Neural cell (in vitro differentiated cells): ENCODE data around the gene OR51D1. TPM values are rescaled to one million over a fixed set of nuclear protein-coding genes. Genes with fewer than 3 reads are reported as not detected.

Experiments used
- H2AFZ ChIP-seq: fragments of 200-600, 300-800 bp; sonication (generic), shearing (Covaris generic); 2 replicates; pipeline ENCODE4 v1.6.0; 2014; ENCODE audit warnings: low read depth, mild to moderate bottlenecking, antibody characterized with exemption, low read length, moderate library complexity
- H3F3A ChIP-seq: fragments of 200-600 bp; shearing (Covaris generic); 2 replicates; pipeline ENCODE4 v1.6.1; 2016; ENCODE audit warnings: mild to moderate bottlenecking, moderate library complexity, mixed read lengths, antibody characterized with exemption, low read length; ENCODE audit not compliant: insufficient read depth, poor library complexity, severe bottlenecking
- H3K27ac ChIP-seq: fragments of 200-600, 300-800 bp; sonication (generic), shearing (Covaris generic); 2 replicates; pipeline ENCODE4 v1.5.1; 2014; ENCODE audit warnings: mild to moderate bottlenecking, low read length, moderate library complexity
- H3K27me3 ChIP-seq: fragments of 300-800, 200-600 bp; sonication (generic), shearing (Covaris generic); 2 replicates; pipeline ENCODE4 v1.6.0; 2014; ENCODE audit warnings: mild to moderate bottlenecking, low read depth, low read length, moderate library complexity; ENCODE audit not compliant: insufficient read depth
- H3K36me3 ChIP-seq: fragments of 300-800, 200-600 bp; sonication (generic), shearing (Covaris generic); 2 replicates; pipeline ENCODE4 v1.5.1; 2014; ENCODE audit warnings: mild to moderate bottlenecking, antibody characterized with exemption, low read length, moderate library complexity; ENCODE audit not compliant: insufficient read depth
- H3K4me2 ChIP-seq: fragments of 300-800, 200-600 bp; sonication (generic), shearing (Covaris generic); 2 replicates; pipeline ENCODE4 v1.6.0; 2014; ENCODE audit warnings: mild to moderate bottlenecking, low read length
- H3K4me3 ChIP-seq: fragments of 300-800, 200-600 bp; sonication (generic), shearing (Covaris generic); 2 replicates; pipeline ENCODE4 v1.5.1; 2014; ENCODE audit warnings: mild to moderate bottlenecking, low read length, moderate library complexity
- H3K79me2 ChIP-seq: fragments of 200-600 bp; shearing (Covaris generic); replicated peaks from 2 replicates; pipeline ENCODE4 v1.6.0; 2014; ENCODE audit warnings: mild to moderate bottlenecking, low read length, moderate library complexity; ENCODE audit not compliant: insufficient read depth
- H3K9ac ChIP-seq: fragments of 300-800, 200-600 bp; sonication (generic), shearing (Covaris generic); 2 replicates; pipeline ENCODE4 v1.6.1; 2016; ENCODE audit warnings: mild to moderate bottlenecking, low read length, mixed read lengths
- H3K9me2 ChIP-seq: fragments of 200-600 bp; shearing (Covaris generic); 2 replicates; pipeline ENCODE4 v1.6.1; 2016; ENCODE audit warnings: mild to moderate bottlenecking, low read length, mixed read lengths; ENCODE audit not compliant: insufficient read depth
- H3K9me3 ChIP-seq: fragments of 200-600, 300-800 bp; sonication (generic), shearing (Covaris generic); 2 replicates; pipeline ENCODE4 v1.6.1; 2016; ENCODE audit warnings: mild to moderate bottlenecking, mixed run types, low read length, moderate library complexity, mixed read lengths
- H4K20me1 ChIP-seq: fragments of 200-600 bp; shearing (Covaris generic); 2 replicates; pipeline ENCODE4 v1.6.1; 2016; ENCODE audit warnings: mild to moderate bottlenecking, mixed run types; ENCODE audit not compliant: insufficient read depth
- CTCF ChIP-seq: fragments of 450-650 bp; IDR thresholded peaks from 2 replicates; pipeline ENCODE4 v1.5.1; 2014; ENCODE audit warnings: antibody characterized with exemption, mild to moderate bottlenecking, moderate library complexity; ENCODE audit not compliant: poor library complexity, severe bottlenecking
- EP300 ChIP-seq: fragments of 450-650 bp; conservative IDR thresholded peaks from 2 replicates; pipeline ENCODE4 v1.6.1; 2014; ENCODE audit warnings: antibody characterized with exemption, mild to moderate bottlenecking, moderate library complexity; ENCODE audit not compliant: poor library complexity, severe bottlenecking
- EZH2 ChIP-seq: fragments of 200-600, 300-800 bp; shearing (Covaris generic), sonication (generic); IDR thresholded peaks from 2 replicates; pipeline ENCODE4 v1.6.1; 2014; ENCODE audit warnings: antibody characterized with exemption, low read length, borderline replicate concordance, mild to moderate bottlenecking; ENCODE audit not compliant: insufficient read depth, poor library complexity, severe bottlenecking
- MXI1 ChIP-seq: fragments of 450-650 bp; conservative IDR thresholded peaks from 2 replicates; pipeline ENCODE4 v1.6.1; 2014; ENCODE audit warnings: antibody characterized with exemption, mild to moderate bottlenecking; ENCODE audit not compliant: poor library complexity, severe bottlenecking
- POLR2AphosphoS5 ChIP-seq: IDR thresholded peaks from 2 replicates; pipeline ENCODE4 v1.6.1; 2012
- RAD21 ChIP-seq: fragments of 450-650 bp; conservative IDR thresholded peaks from 2 replicates; pipeline ENCODE4 v1.6.1; 2014; ENCODE audit warnings: antibody characterized with exemption, mild to moderate bottlenecking, moderate library complexity
- REST ChIP-seq: IDR thresholded peaks from 2 replicates; pipeline ENCODE4 v1.6.1; 2012; ENCODE audit warnings: borderline replicate concordance
- SMC3 ChIP-seq: fragments of 450-650 bp; conservative IDR thresholded peaks from 2 replicates; pipeline ENCODE4 v1.6.1; 2014; ENCODE audit warnings: antibody characterized with exemption, mild to moderate bottlenecking, moderate library complexity; ENCODE audit not compliant: poor library complexity
- TAF1 ChIP-seq: IDR thresholded peaks from 2 replicates; pipeline ENCODE4 v1.6.1; 2012; ENCODE audit warnings: low read depth
- polyA plus RNA-seq: library from polyadenylated mRNA; depleted of rRNA; stranded (reverse); fragments of >200 nt; gene quantifications from 2 replicates; pipeline ENCODE4 v1.2.3, GENCODE V29; 2014

Gene OR51D1
- polyA plus RNA-seq, 1 donor from 2014 or later, result not detected

DNA sequence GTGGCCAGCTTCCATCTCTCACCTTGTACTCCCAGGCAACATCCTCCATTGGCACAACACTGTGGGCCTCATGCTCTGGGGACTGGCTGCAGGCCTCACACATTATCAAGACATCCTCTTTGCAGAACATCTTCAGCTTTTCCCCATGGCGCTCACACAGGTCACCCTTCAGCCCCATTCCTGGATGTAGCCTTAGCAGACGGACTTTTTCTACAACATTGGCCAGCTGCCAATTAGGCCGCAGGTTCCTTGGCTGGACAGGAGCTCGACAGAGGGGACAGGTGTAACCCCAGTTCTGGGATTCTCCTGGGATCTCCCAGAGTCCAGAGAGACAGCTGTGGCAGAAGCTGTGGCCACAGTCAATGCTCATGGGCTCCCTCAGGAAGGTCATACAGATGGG lies 32.2 kb upstream of the OR51D1 start:
- H3F3A ChIP-seq, result no peaks in the 10 kb centered on the region
- H3K36me3 ChIP-seq, result no peaks in the 10 kb centered on the region

GRCh38 chr11:4606231-4607015 lies 30.9 kb upstream of the OR51D1 start:
- no peaks in the 10 kb centered on the region for H3K9me3 ChIP-seq
- H3K4me3 ChIP-seq, result peak overlapping the region; percentile 76
- no peak overlapping the region for H2AFZ ChIP-seq
- no peak overlapping the region for H3K9ac ChIP-seq
- H3K27me3 ChIP-seq, result no peaks in the 10 kb centered on the region
- H3K4me2 ChIP-seq, result peak overlapping the region; percentile 74
- H3K27ac ChIP-seq, result no peak overlapping the region
- TF ChIP-seq SMC3 (no peak), MXI1 (no peak), RAD21 (no peak), EZH2 (no peak), EP300 (no peak), REST (no peak), POLR2AphosphoS5 (no peak), TAF1 (no peak), CTCF (no peak)
- H3K36me3 ChIP-seq, result no peaks in the 10 kb centered on the region
- no peaks in the 10 kb centered on the region for H4K20me1 ChIP-seq
- H3F3A ChIP-seq, result peaks cover 2% of the 10 kb centered on the region
- H3K79me2 ChIP-seq, result no peaks in the 10 kb centered on the region
- H3K9me2 ChIP-seq, result no peaks in the 10 kb centered on the region

More for the DNA sequence above, 32.2 kb upstream of the OR51D1 start:
- no peaks in the 10 kb centered on the region for H3K9me2 ChIP-seq
- TF ChIP-seq EZH2 (no peak), TAF1 (no peak), REST (no peak), MXI1 (no peak)
- no peak overlapping the region for H3K4me3 ChIP-seq
- H3K27me3 ChIP-seq, result no peaks in the 10 kb centered on the region
- H4K20me1 ChIP-seq, result no peaks in the 10 kb centered on the region
- no peaks in the 10 kb centered on the region for H3K79me2 ChIP-seq
- no peak overlapping the region for H3K4me2 ChIP-seq
- H3K27ac ChIP-seq, result no peak overlapping the region
- H2AFZ ChIP-seq, result no peak overlapping the region
- no peaks in the 10 kb centered on the region for H3K9me3 ChIP-seq
- no peak overlapping the region for H3K9ac ChIP-seq
